SU-DHL-6 (cell line): ENCODE data around the gene ERN1.

Experiments used
- CTCF ChIP-seq: fragments of 200-600 bp; sonication (generic); IDR thresholded peaks from one replicate; pipeline ENCODE4 v1.5.1; 2017; ENCODE audit warnings: antibody characterized with exemption, mild to moderate bottlenecking, low read length, moderate library complexity; ENCODE audit not compliant: insufficient read depth, poor library complexity, severe bottlenecking
- EZH2phosphoT487 ChIP-seq: fragments of 200-600 bp; sonication (generic), shearing (Covaris generic); conservative IDR thresholded peaks from 2 replicates; pipeline ENCODE4 v1.6.1; 2018; ENCODE audit warnings: mild to moderate bottlenecking, antibody characterized with exemption, low read length, moderate library complexity, mixed read lengths

GRCh38 chr17:64051153-64051552 lies 78.8 kb downstream of the ERN1 start:
- no peak for TF ChIP-seq CTCF
- TF ChIP-seq EZH2phosphoT487, result no peak
